ENCODE data around the gene CCDC13. TPM values are rescaled to one million over a fixed set of nuclear protein-coding genes. Genes with fewer than 3 reads are reported as not detected.

Gene CCDC13
- total RNA-seq, 1 donor from 2014 or later: 1.2 TPM

- no peak for DNase-seq (ENCODE audit: low read depth)
These were observed 38.7 kb downstream of the CCDC13 start for GRCh38 chr3:42734263-42734860.

- DNase-seq (ENCODE audit: low read depth): no peak
These were observed 39.4 kb downstream of the CCDC13 start for GRCh38 chr3:42733501-42734262.

- DNase-seq (ENCODE audit: low read depth): no peak
These were observed 40.1 kb downstream of the CCDC13 start for GRCh38 chr3:42732829-42733459.

- no peak for DNase-seq (ENCODE audit: low read depth)
These were observed 40.7 kb downstream of the CCDC13 start for GRCh38 chr3:42732196-42732828.

DNA sequence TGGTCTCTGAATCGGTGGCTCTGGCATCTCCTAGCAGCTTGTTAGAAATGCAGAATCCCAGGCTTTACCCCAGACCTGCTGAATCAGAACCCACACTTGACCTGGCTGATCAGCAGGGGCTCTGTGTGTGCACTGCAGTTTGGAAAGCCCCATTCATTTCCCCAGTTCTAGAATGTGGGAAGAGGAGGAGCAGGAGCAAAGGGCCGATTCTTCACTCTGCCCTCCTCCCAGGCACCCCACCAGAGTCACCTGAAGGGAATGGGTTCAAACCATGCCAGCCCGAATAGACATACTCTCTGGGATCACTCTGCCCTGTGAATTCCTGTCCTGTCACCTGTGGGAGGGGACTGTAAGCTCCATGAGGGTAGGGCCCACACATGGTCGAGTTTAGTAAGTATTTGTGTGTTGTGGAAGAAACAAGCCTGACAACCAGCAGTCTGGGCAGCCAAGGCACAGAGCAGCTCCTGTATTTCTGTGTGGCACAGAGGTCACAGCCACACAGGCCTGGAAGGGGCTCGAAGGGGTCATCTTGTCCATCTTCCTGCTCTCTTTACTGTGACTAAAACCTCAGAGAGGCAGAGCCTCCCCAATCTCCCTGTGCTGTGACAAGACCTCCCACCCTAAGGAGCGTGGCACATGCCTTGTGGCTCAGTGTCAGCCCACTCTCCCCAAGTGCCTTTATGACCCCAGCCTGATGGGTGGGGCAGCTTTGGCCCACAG, 41.4 kb downstream of the CCDC13 start:
- no peak for DNase-seq (ENCODE audit: low read depth)

DNA sequence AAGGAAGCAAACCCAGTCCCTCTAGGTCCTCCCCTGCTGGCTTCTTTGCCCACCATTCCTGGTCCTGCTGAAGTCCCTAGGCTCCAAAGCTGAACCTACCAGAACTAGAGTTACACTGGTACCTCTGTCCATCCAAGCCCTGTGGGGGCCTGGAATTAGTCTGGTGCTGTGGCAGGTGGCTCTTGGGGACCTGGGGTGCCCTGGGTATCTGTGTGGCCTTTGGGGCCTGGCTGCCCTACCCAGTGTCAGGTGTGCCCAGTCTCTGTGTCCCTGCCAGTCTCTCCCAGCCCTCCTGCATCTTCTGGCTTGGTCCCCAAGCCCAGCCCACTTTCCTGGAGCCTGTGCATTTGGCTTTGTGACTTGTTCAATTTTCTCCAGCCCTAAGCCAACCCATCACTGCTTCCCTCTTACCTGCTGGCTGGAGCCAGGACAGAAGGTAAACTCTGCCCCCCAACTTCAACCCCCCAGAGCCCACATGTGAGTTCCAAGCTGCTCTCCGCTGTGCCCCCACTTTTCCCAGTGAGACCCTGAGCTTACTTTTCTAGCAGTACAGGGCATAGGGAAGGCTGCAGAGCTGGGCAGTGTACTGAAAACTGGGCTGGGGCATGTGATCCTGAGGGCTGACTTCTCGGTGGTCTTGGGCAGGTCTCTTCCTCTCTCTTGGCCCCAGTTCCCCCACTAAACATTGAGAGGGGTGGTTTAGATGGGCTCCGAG, 42.2 kb downstream of the CCDC13 start:
- DNase-seq (ENCODE audit: low read depth): no peak

- DNase-seq (ENCODE audit: low read depth): no peak
These were observed 42.8 kb downstream of the CCDC13 start for GRCh38 chr3:42730294-42730693.

GRCh38 chr3:42729404-42730145, 43.5 kb downstream of the CCDC13 start:
- no peak for DNase-seq (ENCODE audit: low read depth)

GRCh38 chr3:42728668-42729364, 44.2 kb downstream of the CCDC13 start:
- peak; percentile 49 for DNase-seq (ENCODE audit: low read depth)

DNA sequence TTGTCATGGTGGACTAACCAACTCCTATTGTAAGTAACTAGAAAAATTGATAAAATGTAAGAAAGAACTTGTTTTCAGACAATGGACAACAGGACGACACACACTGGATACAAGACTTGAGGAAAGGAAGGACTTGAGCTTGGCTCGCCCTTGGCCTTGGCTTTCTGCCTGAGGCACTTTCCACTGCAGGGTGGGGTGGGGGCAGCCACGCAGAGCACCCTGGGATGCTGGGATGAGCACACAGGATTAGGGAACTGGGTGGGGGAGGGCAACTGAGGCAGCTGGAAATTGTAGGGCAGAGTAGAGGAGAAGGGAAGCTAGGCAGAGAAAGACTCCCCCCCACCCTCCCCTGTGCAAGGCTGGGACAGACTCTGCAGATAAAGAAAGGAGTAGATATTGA, 45.0 kb downstream of the CCDC13 start:
- DNase-seq (ENCODE audit: low read depth): no peak

DNA sequence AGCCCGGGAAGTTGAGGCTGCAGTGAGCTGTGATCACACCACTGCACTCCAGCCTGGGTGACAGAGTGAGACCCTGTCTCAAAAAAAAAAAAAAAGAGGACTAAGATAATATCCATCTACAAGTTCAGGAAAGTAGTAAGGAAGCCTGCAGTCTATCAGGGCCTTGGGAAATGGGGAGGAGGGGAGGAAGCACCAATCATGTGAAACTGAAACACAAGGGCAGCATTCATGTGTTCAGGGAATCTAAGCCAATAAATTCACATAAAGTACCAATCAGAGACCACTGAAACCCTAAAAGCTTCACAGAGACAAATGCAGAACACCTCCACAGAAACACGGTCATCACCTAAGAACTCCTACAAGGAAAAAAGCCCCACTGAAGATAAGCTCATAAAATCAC, 47.6 kb downstream of the CCDC13 start:
- no peak for DNase-seq (ENCODE audit: low read depth)

GRCh38 chr3:42723219-42723618, 49.8 kb downstream of the CCDC13 start:
- DNase-seq (ENCODE audit: low read depth): no peak

Other genes starting within 250 kb of the CCDC13 start
- gene SEC22C, start 191.3 kb downstream of the CCDC13 start, total RNA-seq: 33.1 and 42.4 TPM in 2 replicates
- 11.9 and 15.2 TPM in 2 replicates for gene SS18L2, start 182.4 kb downstream of the CCDC13 start, total RNA-seq
- gene NKTR, start 172.6 kb downstream of the CCDC13 start, total RNA-seq: 32.4 and 40.3 TPM in 2 replicates
- 96.8 and 103 TPM in 2 replicates for gene ZBTB47, start 119.6 kb downstream of the CCDC13 start, total RNA-seq
- gene KLHL40, start 87.7 kb downstream of the CCDC13 start, total RNA-seq: 55.6 and 67.1 TPM in 2 replicates
- 12.3 and 26.6 TPM in 2 replicates for gene HHATL, start 70.5 kb downstream of the CCDC13 start, total RNA-seq
- 192 and 193 TPM in 2 replicates for gene HIGD1A, start 31.2 kb upstream of the CCDC13 start, total RNA-seq
- gene ACKR2, start 36.2 kb upstream of the CCDC13 start, total RNA-seq: 0.11 TPM in 1 of 2 replicates, not detected in the other
- gene CYP8B1, start 102.6 kb upstream of the CCDC13 start, total RNA-seq: not detected in 2 replicates
- 1.1 and 1.3 TPM in 2 replicates for gene ZNF662, start 132.9 kb upstream of the CCDC13 start, total RNA-seq
- not detected in 2 replicates for gene GASK1A, start 206.1 kb upstream of the CCDC13 start, total RNA-seq